HCT116 (cell line): Measurements from ENCODE around the gene FHOD3. TPM values are rescaled to one million over a fixed set of nuclear protein-coding genes. Genes with fewer than 3 reads are reported as not detected.

Source experiments
- ATAC-seq: fragments of 200-7000 bp; cut with Tn5 transposase; 2 replicates; pipeline ENCODE4 v1.9.1; 2020; ENCODE audit warnings: mild to moderate bottlenecking, moderate library complexity
- BruUV-seq: library from RNA; stranded (reverse); fragments of 400-500 nt; replicated peaks from 2 replicates; lab custom pipeline; 2021; lab: Mats Ljungman, UMichigan
- CTCF ChIA-PET: fragments of 300-600 bp; sonication (Branson Sonifier 250); formaldehyde crosslinking; loops from one replicate; lab custom pipeline; 2021; ENCODE audit warnings: antibody characterized with exemption; lab: Charles Lee
- POLR2A ChIA-PET: fragments of 300-600, 350-600 bp; sonication (Branson Sonifier 250); formaldehyde crosslinking; loops from one replicate; lab custom pipeline; 2021; ENCODE audit warnings: antibody characterized with exemption; lab: Charles Lee
- RAD21 ChIA-PET, 2 experiments: fragments of 300-600 bp; sonication (Branson Sonifier 250); formaldehyde crosslinking; loops; one replicate each; lab custom pipeline; 2023; ENCODE audit warnings: low total read pairs in 2 of 2; ENCODE audit not compliant: uncharacterized antibody in 2 of 2, unreplicated experiment in 2 of 2, low non-redundant PET in 1 of 2; lab: Charles Lee
- DNase-seq: peaks from one replicate; pipeline ENCODE4 v3.0.0-alpha.2; 2010; ENCODE audit warnings: low read depth, low spot score
- H2AFZ ChIP-seq: fragments of 200-600 bp; shearing (Covaris generic), sonication (generic); 2 replicates; pipeline ENCODE4 v1.6.1; 2017; ENCODE audit warnings: low read depth, mixed run types, mixed read lengths, antibody characterized with exemption, low read length; ENCODE audit not compliant: poor library complexity, severe bottlenecking
- H3K27ac ChIP-seq: 2 replicates; pipeline ENCODE4 v1.5.1; 2012; ENCODE audit warnings: low read depth, low read length
- H3K27me3 ChIP-seq: fragments of 200-600 bp; sonication (generic); 2 replicates; pipeline ENCODE4 v1.6.1; 2016; ENCODE audit warnings: mixed run types, low read length, mixed read lengths; ENCODE audit not compliant: insufficient read depth
- H3K36me3 ChIP-seq, 2 experiments: fragments of 200-500 bp in 1 of 2; fragments of 200-600 bp in 1 of 2; sonication (Bioruptor generic) in 1 of 2; sonication (generic) in 1 of 2; 2 replicates each; pipeline versions ENCODE4 v1.5.1 to v1.6.1; 2014 to 2016; ENCODE audit warnings: low read length in 2 of 2, inconsistent platforms in 1 of 2, mixed read lengths in 1 of 2, mixed run types in 1 of 2; ENCODE audit not compliant: insufficient read depth in 2 of 2, control insufficient read depth in 1 of 2
- H3K4me1 ChIP-seq, 2 experiments: fragments of 200-600 bp in 1 of 2; sonication (generic) in 1 of 2; 2 replicates each; pipeline versions ENCODE4 v1.5.1 to v1.6.1; 2012 to 2017; ENCODE audit warnings: low read length in 2 of 2, inconsistent platforms in 1 of 2, mild to moderate bottlenecking in 1 of 2, mixed read lengths in 1 of 2, mixed run types in 1 of 2, moderate library complexity in 1 of 2; ENCODE audit not compliant: insufficient read depth in 2 of 2, control insufficient read depth in 1 of 2
- H3K4me2 ChIP-seq: fragments of 200-600 bp; sonication (generic); 2 replicates; pipeline ENCODE4 v1.6.1; 2017; ENCODE audit warnings: mixed run types, low read length, mixed read lengths
- H3K4me3 ChIP-seq, 2 experiments: fragments of 200-600 bp in 1 of 2; sonication (generic) in 1 of 2; replicated peaks in 1 of 2; 2 replicates each; pipeline ENCODE4 v1.5.1; 2011 to 2016; ENCODE audit warnings: low read length in 2 of 2, control low read depth in 1 of 2, low read depth in 1 of 2, mild to moderate bottlenecking in 1 of 2, mixed read lengths in 1 of 2, mixed run types in 1 of 2
- H3K79me2 ChIP-seq: fragments of 200-600 bp; sonication (generic); 2 replicates; pipeline ENCODE4 v1.6.1; 2017; ENCODE audit warnings: mild to moderate bottlenecking, mixed run types, low read length, moderate library complexity, mixed read lengths; ENCODE audit not compliant: insufficient read depth
- H3K9ac ChIP-seq: fragments of 200-600 bp; sonication (generic); 2 replicates; pipeline ENCODE4 v1.6.1; 2016; ENCODE audit warnings: low read length, mixed read lengths
- H3K9me2 ChIP-seq: fragments of 200-600 bp; sonication (generic), shearing (Covaris generic); 2 replicates; pipeline ENCODE4 v1.6.1; 2017; ENCODE audit warnings: mixed run types, mild to moderate bottlenecking, moderate library complexity; ENCODE audit not compliant: insufficient read depth
- H3K9me3 ChIP-seq, 2 experiments: fragments of 200-500 bp in 1 of 2; fragments of 200-600 bp in 1 of 2; sonication (Bioruptor generic) in 1 of 2; sonication (generic) in 1 of 2; 2 replicates each; pipeline ENCODE4 v1.6.1; 2014 to 2017; ENCODE audit warnings: low read length in 2 of 2, mixed read lengths in 2 of 2, inconsistent platforms in 1 of 2, low read depth in 1 of 2, mild to moderate bottlenecking in 1 of 2, mixed run types in 1 of 2, moderate library complexity in 1 of 2; ENCODE audit not compliant: control insufficient read depth in 1 of 2, insufficient read depth in 1 of 2
- H4K20me1 ChIP-seq: fragments of 200-600 bp; sonication (generic), shearing (Covaris generic); 2 replicates; pipeline ENCODE4 v1.6.1; 2017; ENCODE audit warnings: mixed run types, mild to moderate bottlenecking, moderate library complexity; ENCODE audit not compliant: insufficient read depth
- ATF3 ChIP-seq: IDR thresholded peaks from 2 replicates; pipeline ENCODE4 v1.6.1; 2012
- CBX3 ChIP-seq: IDR thresholded peaks from 2 replicates; pipeline ENCODE4 v1.6.1; 2012; ENCODE audit warnings: low read depth
- CEBPB ChIP-seq: IDR thresholded peaks from 2 replicates; pipeline ENCODE4 v1.6.1; 2012; ENCODE audit warnings: low read depth
- EGR1 ChIP-seq: IDR thresholded peaks from 2 replicates; pipeline ENCODE4 v1.6.1; 2012; ENCODE audit warnings: low read depth
- ELF1 ChIP-seq: IDR thresholded peaks from 2 replicates; pipeline ENCODE4 v1.6.1; 2012; ENCODE audit warnings: low read depth, borderline replicate concordance
- EZH2 ChIP-seq: fragments of 200-600 bp; sonication (generic); IDR thresholded peaks from 2 replicates; pipeline ENCODE4 v1.6.1; 2017; ENCODE audit warnings: antibody characterized with exemption, mixed run types
- EZH2phosphoT487 ChIP-seq: fragments of 200-600 bp; IDR thresholded peaks from 2 replicates; pipeline ENCODE4 v1.6.1; 2018; ENCODE audit warnings: antibody characterized with exemption, borderline replicate concordance
- FOSL1 ChIP-seq: IDR thresholded peaks from 2 replicates; pipeline ENCODE4 v1.6.1; 2012; ENCODE audit warnings: low read depth
- MAX ChIP-seq: IDR thresholded peaks from 2 replicates; pipeline ENCODE4 v1.6.1; 2012
- POLR2A ChIP-seq: IDR thresholded peaks from 2 replicates; pipeline ENCODE4 v1.7.0; 2011; ENCODE audit warnings: borderline replicate concordance; ENCODE audit not compliant: insufficient read depth, insufficient read length; ENCODE audit errors: extremely low read depth
- RAD21 ChIP-seq: IDR thresholded peaks from 2 replicates; pipeline ENCODE4 v1.6.1; 2012; ENCODE audit warnings: low read depth, mild to moderate bottlenecking
- SP1 ChIP-seq: IDR thresholded peaks from 2 replicates; pipeline ENCODE4 v1.6.1; 2012; ENCODE audit warnings: low read depth
- SRF ChIP-seq: IDR thresholded peaks from 2 replicates; pipeline ENCODE4 v1.6.1; 2012; ENCODE audit warnings: low read depth
- ZBTB33 ChIP-seq: IDR thresholded peaks from 2 replicates; pipeline ENCODE4 v1.6.1; 2011; ENCODE audit warnings: mild to moderate bottlenecking, low read length, moderate library complexity; ENCODE audit not compliant: insufficient replicate concordance; ENCODE audit errors: extremely low read depth
- intact Hi-C: fragments of 100-400 bp; cut with micrococcal nuclease; formaldehyde crosslinking; loops from 2 replicates; pipeline ENCODE4 v1.10.0; 2022
- total RNA-seq: library from RNA; stranded (reverse); gene quantifications from one replicate; pipeline ENCODE4 v1.2.1, GENCODE V29; 2021; ENCODE audit not compliant: unreplicated experiment

Gene FHOD3
- total RNA-seq, 1 experiment from 2014 or later, result 4.0 TPM

- no peaks in the 10 kb centered on the region for H3K36me3 ChIP-seq
- ATAC-seq, result no peak
- no peak overlapping the region for H3K27ac ChIP-seq
- H2AFZ ChIP-seq, result no peak overlapping the region
- RAD21 ChIA-PET, result no interaction called here
- H3K4me1 ChIP-seq, result no peaks in the 10 kb centered on the region
- no peaks in the 10 kb centered on the region for H3K27me3 ChIP-seq
- no peak for DNase-seq
- intact Hi-C loops, result no loop called here
- no peaks in the 10 kb centered on the region for H4K20me1 ChIP-seq
- H3K79me2 ChIP-seq, result no peaks in the 10 kb centered on the region
- CTCF ChIA-PET, result no interaction called here
- no peak overlapping the region for H3K4me2 ChIP-seq
- POLR2A ChIA-PET, result no interaction called here
- H3K4me3 ChIP-seq, result no peak overlapping the region
- no peak overlapping the region for H3K9ac ChIP-seq
- no TSS peak for BruUV-seq
- no peaks in the 10 kb centered on the region for H3K9me3 ChIP-seq
- no peaks in the 10 kb centered on the region for H3K9me2 ChIP-seq
- no peak for TF ChIP-seq ZBTB33
- no peak for TF ChIP-seq EZH2phosphoT487
- TF ChIP-seq POLR2A, result no peak
- no peak for TF ChIP-seq EGR1
- no peak for TF ChIP-seq SRF
Measured at GRCh38 chr18:36375118-36375517, 77.6 kb downstream of the FHOD3 start.

- intact Hi-C loops, result no loop called here
- H3K4me2 ChIP-seq, result no peak overlapping the region
- H2AFZ ChIP-seq, result no peak overlapping the region
- no peaks in the 10 kb centered on the region for H3K9me3 ChIP-seq
- H3K36me3 ChIP-seq, result no peaks in the 10 kb centered on the region
- no peak overlapping the region for H3K27ac ChIP-seq
- no peaks in the 10 kb centered on the region for H3K9me2 ChIP-seq
- no peak overlapping the region for H3K4me3 ChIP-seq
- H3K4me1 ChIP-seq, result no peaks in the 10 kb centered on the region
- TF ChIP-seq SP1, result no peak
- TF ChIP-seq ELF1, result no peak
- no peak for TF ChIP-seq SRF
- TF ChIP-seq EZH2, result no peak
- TF ChIP-seq RAD21, result no peak
- TF ChIP-seq MAX, result no peak
- no peak for TF ChIP-seq POLR2A
- no peak for TF ChIP-seq ATF3
- no peak for TF ChIP-seq CEBPB
- no peak for TF ChIP-seq CBX3
- TF ChIP-seq EZH2phosphoT487, result no peak
- no peak for TF ChIP-seq FOSL1
- TF ChIP-seq, all 23 proteins: peak for 0
- no peak for DNase-seq
- ChIA-PET CTCF (no interaction called here), RAD21 (no interaction called here), POLR2A (no interaction called here)
- H3K79me2 ChIP-seq, result no peaks in the 10 kb centered on the region
- H3K27me3 ChIP-seq, result no peaks in the 10 kb centered on the region
- no peaks in the 10 kb centered on the region for H4K20me1 ChIP-seq
- BruUV-seq, result no TSS peak
- no peak overlapping the region for H3K9ac ChIP-seq
- ATAC-seq, result no peak
Measured at GRCh38 chr18:36376361-36376760, 78.8 kb downstream of the FHOD3 start.
